Measurements from ENCODE around the gene MZF1. TPM values are rescaled to one million over a fixed set of nuclear protein-coding genes. Genes with fewer than 3 reads are reported as not detected.

The MZF1 gene
- total and polyA plus RNA-seq, 10 of the 15 experiments (the other 5 are each of a cell fraction or from before 2014, with no cell fraction given) = 0.38 to 14.7 (median 7.2) TPM

GRCh38 chr19:58519355-58520256 is 53.5 kb downstream of the MZF1 start, which contains the start of gene ZBTB45 (continued):
- TF ChIP-seq CEBPZ (IDR thresholded peaks at IDR 0.05; ENCODE audit: low read depth, low read length) (no peak; the same call in 1 of the 2 replicates), WRNIP1 (IDR thresholded peaks at IDR 0.05; ENCODE audit: borderline replicate concordance, low read depth, low read length) (peak; percentile 84; the same call in 1 of the 2 replicates), YBX1 (IDR thresholded peaks at IDR 0.05) (no peak), BCL3 (IDR thresholded peaks at IDR 0.05; ENCODE audit: borderline replicate concordance, insufficient read depth, low read depth, low read length, poor library complexity, severe bottlenecking) (peak; percentile 10), SMARCA5 (IDR thresholded peaks at IDR 0.05) (peak; percentile 86; the same call in 1 of the 2 replicates), TCF12 (IDR thresholded peaks at IDR 0.05; ENCODE audit: low read depth, low read length) (peak; percentile 48), IRF5 (IDR thresholded peaks at IDR 0.05; ENCODE audit: borderline replicate concordance) (peak; percentile 59; the same call in 1 of the 2 replicates), NFXL1 (IDR thresholded peaks at IDR 0.05; ENCODE audit: borderline replicate concordance) (no peak), ZNF687 (IDR thresholded peaks at IDR 0.05) (peak; percentile 64), EP300 (IDR thresholded peaks at IDR 0.05; ENCODE audit: borderline replicate concordance in 1 of 2, control insufficient read depth in 1 of 2, low read depth in 2 of 2, low read length in 2 of 2) (peak in 1 of 2 experiments; percentile 20; a peak in 1 of 4 replicates), BCL11A (IDR thresholded peaks at IDR 0.05; ENCODE audit: low read depth, low read length) (no peak), MTA3 (IDR thresholded peaks at IDR 0.05; ENCODE audit: borderline replicate concordance, low read length) (peak; percentile 27; the same call in 1 of the 2 replicates), SRF (IDR thresholded peaks at IDR 0.05; ENCODE audit: low read depth in 2 of 2, low read length in 2 of 2) (peak; percentile 55 to 93), E2F8 (IDR thresholded peaks at IDR 0.05; ENCODE audit: low read depth, partially characterized antibody) (peak; percentile 93)
